DMS53 (cell line): ENCODE data around the gene HMOX2.

ENCODE experiments used
- DNase-seq: peaks from one replicate; lab custom pipeline; 2025; lab: John Stamatoyannopoulos, UW

The HMOX2 gene

DNA sequence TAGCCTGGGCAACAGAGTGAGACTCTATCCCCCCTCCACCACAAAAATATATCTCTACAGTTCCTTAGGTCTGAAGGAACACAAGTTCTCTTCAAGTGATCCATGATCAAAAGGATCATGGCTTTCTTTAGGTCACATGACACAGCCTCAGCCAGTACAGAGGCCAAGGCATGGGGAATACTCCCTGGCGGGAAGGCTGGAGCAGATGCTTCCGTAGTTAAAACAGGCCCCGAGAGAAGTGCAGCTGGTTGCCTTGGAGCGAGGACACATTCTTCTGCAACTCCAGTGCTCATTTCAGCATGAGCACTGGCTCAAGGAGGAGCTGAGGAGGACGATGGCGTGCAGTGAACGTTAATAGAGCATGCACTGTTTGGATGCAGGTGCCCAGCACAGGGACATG, 48.9 kb downstream of the HMOX2 start:
- DNase-seq, result no peak

DNA sequence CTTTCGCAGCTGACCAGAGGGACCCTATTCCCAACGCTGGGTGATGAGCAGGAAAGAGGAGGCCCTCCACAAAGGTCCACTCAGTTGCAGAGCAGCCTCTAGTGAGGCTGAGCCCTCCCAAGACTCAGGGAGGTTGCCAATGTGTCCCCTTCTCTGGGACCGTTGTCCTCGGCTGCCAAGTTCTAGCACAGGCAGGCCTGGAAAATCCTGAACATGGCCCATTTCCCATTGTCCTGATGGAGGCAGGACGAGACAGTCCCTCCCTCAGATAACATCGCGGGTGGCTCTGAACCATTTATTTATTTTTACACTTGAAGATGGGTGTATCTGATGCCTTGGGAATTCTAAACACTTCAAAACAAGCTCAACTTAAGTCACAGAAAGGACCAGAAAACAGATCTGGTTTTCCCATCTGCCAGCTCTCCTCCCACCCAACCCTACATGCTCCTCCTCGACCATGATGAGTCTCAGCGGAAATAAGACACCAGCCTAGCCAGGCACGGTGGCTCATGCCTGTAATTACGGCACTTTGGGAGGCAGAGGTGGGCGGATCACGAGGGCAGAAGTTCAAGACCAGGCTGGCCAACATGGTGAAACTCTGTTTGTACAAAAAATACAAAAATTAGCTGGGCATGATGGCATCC, 49.6 kb downstream of the HMOX2 start:
- no peak for DNase-seq

- peak; percentile 13 for DNase-seq
Measured at GRCh38 chr16:4529085-4530060, 53.2 kb downstream of the HMOX2 start.

DNA sequence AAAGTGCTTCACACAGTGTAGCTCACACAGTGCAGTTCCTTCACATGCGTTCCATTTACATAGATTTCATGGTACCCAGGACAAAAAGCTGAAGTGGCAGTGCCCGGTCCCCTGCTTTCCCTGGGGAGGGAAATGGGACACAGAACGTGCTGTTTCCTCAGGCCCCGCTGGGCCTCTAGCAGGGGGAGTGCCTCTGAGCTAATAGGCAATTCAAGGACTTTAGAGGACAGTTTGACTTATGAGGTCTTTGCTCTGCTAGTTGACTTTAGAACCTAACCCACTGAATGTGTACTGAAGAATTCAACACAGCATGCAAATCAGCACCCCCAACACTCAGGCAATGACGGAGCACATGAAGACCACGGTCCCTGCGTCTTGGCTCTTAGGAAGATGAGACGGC, 55.6 kb downstream of the HMOX2 start:
- no peak for DNase-seq

GRCh38 chr16:4532238-4532637, 56.0 kb downstream of the HMOX2 start:
- no peak for DNase-seq

GRCh38 chr16:4533490-4533889, 57.3 kb downstream of the HMOX2 start:
- no peak for DNase-seq

DNA sequence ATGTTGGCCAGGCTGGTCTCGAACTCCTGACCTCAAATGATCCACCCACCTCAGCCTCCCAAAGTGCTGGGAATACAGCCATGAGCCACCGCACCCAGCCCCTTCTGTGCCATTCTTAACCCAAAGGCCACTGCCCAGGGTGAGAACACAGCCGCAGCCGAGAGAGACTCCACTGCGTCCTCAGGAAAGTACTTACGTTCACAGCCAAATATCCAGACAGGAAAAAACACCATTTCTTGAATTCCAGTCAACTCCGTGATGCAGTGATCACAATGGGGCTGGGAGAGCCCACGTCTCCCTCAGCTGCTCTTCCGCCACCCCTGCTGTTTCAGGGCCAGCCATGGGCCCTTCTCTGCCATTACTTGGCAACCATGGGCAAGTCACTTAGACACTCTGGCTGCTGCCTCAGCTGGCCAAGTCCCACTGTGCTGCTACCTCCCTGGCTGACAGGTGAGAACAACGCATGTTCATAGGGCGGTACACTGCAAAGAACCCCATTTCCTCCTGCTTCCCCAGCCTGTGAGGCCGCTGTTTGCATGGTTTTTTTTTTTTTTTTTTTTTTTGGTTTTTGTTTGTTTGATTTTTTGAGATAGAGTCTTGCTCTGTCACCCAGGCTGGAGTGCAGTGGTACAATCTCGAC, 58.1 kb downstream of the HMOX2 start:
- no peak for DNase-seq

GRCh38 chr16:4535627-4536108, 59.5 kb downstream of the HMOX2 start:
- DNase-seq, result no peak

GRCh38 chr16:4536391-4537106, 60.4 kb downstream of the HMOX2 start:
- DNase-seq, result no peak

DNA sequence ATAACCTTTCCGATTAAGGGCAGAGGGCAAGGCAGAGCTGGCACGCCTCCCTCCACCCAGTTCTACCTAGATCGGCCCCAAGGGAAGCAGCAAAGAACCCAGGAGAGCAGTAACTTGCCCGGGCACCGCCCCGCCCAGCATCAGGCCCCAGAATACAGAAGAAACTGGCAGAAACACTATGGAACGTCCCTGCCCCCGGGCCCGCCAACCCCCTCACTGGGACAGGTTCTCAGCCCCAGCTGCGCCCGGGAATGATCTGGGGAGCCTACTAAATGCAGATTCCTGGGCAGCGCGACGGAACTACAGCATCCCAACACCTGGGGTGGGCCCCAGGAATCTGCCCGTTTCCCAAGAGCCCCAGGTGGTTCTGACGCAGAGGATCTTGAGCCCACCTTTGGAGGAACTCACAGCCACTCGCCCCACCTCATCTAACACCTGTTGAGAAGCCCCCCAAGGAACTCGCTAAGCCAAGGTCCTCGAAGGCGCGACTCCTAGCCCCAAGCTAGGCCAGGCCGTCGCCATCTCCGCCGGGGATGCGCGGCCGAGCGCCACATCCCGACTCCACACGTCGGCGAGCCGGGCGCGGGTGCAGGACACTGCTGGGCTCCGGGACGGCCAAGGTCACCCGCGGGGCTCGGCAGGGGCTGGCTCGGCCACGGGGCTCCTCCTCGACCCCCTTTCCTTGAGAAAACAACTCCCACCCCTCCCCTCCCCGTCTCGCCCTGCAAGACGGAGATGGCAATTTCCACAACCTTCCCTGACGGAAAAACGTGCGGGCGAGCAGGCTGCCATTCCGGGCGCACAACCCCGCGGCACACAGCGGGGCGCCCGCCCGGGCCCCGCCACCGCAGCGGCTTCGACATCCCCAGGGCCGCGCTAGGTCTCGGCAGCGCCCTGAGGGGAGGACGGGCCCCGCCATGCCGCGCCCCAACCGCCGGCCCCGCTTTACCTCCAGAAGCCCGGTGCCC, 61.5 kb downstream of the HMOX2 start:
- DNase-seq, result peak; percentile 53

DNA sequence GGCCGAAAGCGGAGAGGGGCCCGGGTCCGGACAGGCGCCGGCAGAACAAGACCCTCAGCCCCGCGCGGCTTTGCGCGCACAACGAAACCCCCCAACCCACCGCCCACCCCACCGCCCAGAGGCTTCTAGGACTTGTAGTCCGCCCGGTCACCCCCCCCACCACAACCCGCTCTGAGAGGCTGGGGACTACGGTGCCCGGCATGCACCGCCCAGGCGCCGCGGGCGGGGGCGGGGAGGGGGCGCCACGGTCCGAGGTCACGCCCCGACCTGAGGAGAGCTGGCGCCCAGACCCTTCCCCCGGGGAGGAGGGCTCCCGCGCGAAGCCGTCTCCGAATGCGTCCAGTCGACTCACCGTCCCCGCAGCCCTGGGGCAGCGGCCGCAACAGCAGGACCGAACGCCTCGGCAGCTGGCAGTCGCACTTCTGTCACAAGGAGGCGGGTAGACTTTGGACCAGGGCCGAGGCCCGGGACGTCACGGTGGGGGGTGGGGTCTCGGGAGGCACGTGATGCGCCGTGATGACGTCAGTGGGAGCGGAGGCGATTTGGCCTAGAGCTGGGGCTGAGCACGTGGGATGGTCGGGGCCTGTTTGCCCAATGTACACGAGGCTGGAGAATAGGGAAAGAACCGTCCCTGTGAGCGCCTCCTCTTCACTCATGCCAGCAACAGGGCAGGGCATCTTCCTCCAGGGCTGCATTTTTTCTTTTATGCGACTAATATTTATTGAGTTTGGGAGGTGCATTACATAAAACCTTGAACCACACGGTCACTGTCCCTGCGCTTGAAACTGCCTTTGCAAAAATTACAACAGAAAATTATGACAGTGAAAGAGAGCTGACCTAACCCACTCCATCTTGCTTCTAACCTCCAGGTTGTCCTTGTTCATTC, 62.4 kb downstream of the HMOX2 start, which contains the start of gene CDIP1:
Gene CDIP1 (minus strand): TSS at position 424 of the 886 bp plus-strand sequence. CDS start 24,643 bp downstream, outside the sequence.
- peak; percentile 98 for DNase-seq

DNA sequence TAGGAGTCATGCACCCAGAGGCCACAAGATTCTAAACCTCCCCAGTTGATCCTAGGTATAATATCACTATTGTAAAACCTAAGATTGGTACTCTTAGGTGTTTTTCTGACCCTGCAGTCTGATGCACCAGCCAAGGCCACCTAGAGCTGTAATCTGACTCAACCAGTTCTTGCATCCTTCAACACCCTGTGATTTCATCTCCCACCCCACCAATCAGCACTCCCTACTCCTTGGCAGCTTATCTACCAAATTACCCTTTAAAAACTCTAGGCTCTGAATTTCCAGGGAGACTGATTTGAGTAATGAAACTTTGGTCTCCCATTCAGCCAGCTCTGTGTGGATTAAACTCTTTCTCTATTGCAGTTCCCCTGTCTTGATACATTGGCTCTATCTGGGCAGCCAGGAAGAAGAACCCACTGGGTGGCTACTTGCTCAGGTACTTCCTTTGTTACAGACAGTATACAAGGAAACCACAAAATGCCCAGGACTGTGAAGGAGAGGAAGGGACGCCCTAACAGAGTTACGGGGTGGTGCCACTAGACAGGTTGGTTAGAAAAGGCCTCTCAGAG, 63.6 kb downstream of the HMOX2 start:
- no peak for DNase-seq

GRCh38 chr16:4544473-4544872, 68.3 kb downstream of the HMOX2 start:
- DNase-seq, result peak; percentile 13

GRCh38 chr16:4548124-4548523, 71.9 kb downstream of the HMOX2 start:
- DNase-seq, result no peak

DNA sequence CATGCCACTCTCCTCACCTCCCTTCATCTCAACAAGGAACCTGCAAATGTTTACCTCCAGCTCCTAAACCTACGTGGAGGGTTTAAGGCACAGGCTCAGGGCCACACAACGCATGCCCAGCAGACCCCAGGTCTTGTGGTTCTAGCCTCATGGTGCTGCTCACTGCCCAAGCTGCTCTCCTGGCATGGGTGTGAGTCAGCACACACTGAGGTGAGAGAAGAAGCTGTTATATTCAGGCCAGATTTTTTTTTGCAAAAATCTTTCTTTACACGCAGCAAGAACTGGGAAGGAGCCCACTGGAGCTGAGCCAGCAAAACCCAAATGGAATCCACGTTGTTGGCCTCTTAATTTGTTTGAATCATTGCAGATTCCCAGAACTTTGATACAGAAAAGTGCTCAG, 74.4 kb downstream of the HMOX2 start:
- no peak for DNase-seq

GRCh38 chr16:4552541-4552940, 76.3 kb downstream of the HMOX2 start:
- no peak for DNase-seq

- peak; percentile 80 for DNase-seq
Measured at GRCh38 chr16:4556112-4556511, 79.9 kb downstream of the HMOX2 start, which contains the start of gene C16orf96. Gene C16orf96, plus strand, starts transcription at chr16:4556340. Its CDS starts 150 bp downstream, at chr16:4556490.

DNA sequence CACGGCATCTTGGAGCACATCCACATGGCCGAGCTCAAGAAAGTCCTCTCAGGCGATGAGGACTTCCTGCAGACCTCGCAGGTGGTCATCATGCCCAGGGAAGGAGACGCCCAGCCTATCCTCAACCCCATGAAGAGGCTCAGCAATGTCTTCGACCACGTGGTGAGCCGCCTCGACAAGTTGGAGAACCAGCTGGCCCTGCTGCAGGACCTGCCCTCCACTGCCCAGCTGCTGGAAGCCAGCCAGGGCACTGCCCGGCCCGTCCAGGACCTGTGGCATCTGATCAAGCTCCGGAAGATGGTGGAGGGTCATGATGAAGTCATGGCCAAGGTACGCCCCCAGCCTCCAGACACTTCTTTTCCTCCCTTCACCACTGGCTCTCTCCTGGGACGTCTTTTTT, 80.4 kb downstream of the HMOX2 start:
- DNase-seq, result peak; percentile 30

GRCh38 chr16:4557973-4558372, 81.8 kb downstream of the HMOX2 start:
- DNase-seq, result no peak
